Measurements from ENCODE around the gene MIOS. TPM values are rescaled to one million over a fixed set of nuclear protein-coding genes. Genes with fewer than 3 reads are reported as not detected.
"Not testable (repeated sequence)": the region's sequence is repeated elsewhere in the genome, so short reads cannot be mapped to it uniquely, and the experiment has no call there.

The MIOS gene
- total RNA-seq, 2 experiments from 2014 or later: 40.6 to 43.0 TPM

DNA sequence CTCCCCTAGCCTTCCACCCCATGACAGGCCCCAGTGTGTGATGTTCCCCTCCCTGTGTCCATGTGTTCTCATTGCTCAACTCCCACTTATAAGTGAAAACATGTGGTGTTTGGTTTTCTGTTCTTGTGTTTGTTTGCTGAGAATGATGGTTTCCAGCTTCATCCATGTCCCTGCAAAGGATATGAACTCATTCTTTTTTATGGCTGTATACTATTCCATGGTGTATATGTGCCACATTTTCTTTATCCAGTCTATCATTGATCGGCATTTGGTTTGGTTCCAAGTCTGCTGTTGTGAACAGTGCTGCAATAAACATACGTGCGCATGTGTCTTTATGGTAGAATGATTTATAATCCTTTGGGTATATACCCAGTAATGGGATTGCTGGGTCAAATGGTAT, 89.8 kb downstream of the MIOS start:
- peaks cover 32% of the 10 kb centered on the region for H3K9me3 Mint-ChIP-seq
- DNase-seq; H3K27me3 Mint-ChIP-seq (ENCODE audit: low read depth); intact Hi-C loops (cut with micrococcal nuclease); H3K27ac Mint-ChIP-seq; H3K4me3 Mint-ChIP-seq: not testable (repeated sequence)
- peaks cover 47% of the 10 kb centered on the region for H3K4me1 Mint-ChIP-seq (ENCODE audit: low read depth)
- CTCF ChIA-PET: interaction anchor here (2.0 kb wide), 1 partner anchor 11 kb away, joined by 4 read pairs; no protein-coding TSS in a partner anchor
- H3K36me3 Mint-ChIP-seq (ENCODE audit: low read depth): peaks cover 33% of the 10 kb centered on the region

Other genes starting within 250 kb of the MIOS start
- not detected for gene COL28A1, start 31.0 kb upstream of the MIOS start, total RNA-seq
- gene UMAD1, start 73.9 kb downstream of the MIOS start, total RNA-seq: 10 to 100 TPM; 13.8 to 14.3 TPM
- 100 to 1,000 TPM; 219 to 223 TPM for gene RPA3, start 151.7 kb downstream of the MIOS start, total RNA-seq

All from activated naive CD4-positive, alpha-beta T cell treated with anti-CD3 and anti-CD28 coated beads for 36 hours (primary cell).